ENCODE measurements around the gene GRID1.

GRID1 gene

DNA sequence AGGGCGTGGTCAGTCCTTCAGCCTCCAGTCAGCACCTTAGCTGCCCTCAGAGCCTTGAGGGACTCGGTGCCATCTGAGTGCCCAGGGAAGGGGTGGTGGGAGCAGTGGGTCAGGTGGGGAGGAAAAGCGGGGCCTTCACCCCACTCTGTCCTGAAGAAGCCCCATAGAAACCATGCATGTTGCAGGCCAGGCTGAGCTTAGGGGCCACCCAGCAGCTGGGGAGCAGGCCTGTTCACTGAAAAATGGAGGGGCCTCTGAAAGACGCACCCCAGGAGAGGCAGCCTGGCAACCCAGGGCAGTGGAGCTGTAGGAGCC lies 144.3 kb downstream of the GRID1 start (continued):
- TF ChIP-seq, protein P1, sequence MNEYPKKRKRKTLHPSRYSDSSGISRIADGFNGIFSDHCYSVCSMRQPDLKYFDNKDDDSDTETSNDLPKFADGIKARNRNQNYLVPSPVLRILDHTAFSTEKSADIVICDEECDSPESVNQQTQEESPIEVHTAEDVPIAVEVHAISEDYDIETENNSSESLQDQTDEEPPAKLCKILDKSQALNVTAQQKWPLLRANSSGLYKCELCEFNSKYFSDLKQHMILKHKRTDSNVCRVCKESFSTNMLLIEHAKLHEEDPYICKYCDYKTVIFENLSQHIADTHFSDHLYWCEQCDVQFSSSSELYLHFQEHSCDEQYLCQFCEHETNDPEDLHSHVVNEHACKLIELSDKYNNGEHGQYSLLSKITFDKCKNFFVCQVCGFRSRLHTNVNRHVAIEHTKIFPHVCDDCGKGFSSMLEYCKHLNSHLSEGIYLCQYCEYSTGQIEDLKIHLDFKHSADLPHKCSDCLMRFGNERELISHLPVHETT (tag by site-specific recombination; IDR thresholded peaks at IDR 0.05): no peak
- TF ChIP-seq, protein P2, sequence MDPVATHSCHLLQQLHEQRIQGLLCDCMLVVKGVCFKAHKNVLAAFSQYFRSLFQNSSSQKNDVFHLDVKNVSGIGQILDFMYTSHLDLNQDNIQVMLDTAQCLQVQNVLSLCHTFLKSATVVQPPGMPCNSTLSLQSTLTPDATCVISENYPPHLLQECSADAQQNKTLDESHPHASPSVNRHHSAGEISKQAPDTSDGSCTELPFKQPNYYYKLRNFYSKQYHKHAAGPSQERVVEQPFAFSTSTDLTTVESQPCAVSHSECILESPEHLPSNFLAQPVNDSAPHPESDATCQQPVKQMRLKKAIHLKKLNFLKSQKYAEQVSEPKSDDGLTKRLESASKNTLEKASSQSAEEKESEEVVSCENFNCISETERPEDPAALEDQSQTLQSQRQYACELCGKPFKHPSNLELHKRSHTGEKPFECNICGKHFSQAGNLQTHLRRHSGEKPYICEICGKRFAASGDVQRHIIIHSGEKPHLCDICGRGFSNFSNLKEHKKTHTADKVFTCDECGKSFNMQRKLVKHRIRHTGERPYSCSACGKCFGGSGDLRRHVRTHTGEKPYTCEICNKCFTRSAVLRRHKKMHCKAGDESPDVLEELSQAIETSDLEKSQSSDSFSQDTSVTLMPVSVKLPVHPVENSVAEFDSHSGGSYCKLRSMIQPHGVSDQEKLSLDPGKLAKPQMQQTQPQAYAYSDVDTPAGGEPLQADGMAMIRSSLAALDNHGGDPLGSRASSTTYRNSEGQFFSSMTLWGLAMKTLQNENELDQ (tag by site-specific recombination; IDR thresholded peaks at IDR 0.05; ENCODE audit: low read depth): no peak

DNA sequence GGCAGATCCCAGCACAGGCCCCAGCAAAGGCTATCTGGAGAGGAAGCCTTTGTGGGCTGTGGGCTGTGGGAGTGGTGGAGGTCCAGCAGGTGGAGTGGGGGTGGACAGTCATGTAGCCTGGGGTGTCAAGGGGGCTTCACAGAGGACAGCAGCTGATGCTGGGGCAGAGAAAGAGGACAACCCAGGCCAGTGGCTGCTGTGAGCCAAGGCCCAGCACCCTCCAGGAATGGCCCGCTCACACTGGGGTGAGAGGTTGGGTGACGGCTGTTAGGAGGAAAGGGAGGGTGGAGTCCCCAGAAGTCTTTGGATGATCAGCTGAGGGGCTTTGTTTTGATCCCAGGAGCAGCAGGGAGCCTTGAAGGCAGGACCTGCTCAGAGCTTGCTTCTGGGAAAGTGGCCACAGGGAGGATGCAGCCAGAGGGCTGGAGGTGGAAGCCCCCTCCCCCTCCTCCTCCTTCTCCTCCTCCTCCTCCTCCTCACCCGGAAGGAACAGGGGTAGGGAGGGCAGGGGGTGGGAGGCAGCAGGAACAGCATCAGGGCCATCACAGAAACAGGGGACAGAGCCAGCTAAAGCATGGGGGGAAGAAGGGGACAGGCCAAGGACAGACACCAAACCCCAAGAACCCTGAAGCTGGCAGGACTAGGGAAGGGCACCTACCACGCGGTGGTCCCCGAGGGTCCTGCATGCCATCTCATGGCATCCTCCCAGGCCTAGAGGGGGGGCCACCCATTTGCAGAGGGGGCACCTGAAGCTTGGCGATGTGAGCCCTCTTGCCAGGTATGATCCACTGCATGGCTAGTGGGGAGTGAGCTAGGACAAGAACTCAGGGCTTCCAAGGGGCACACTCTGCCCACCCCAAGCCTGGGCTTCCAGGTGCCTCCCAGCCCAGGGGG lies 144.9 kb downstream of the GRID1 start:
- CTCF ChIA-PET: no interaction called here
- POLR2A ChIA-PET: no interaction called here
- Histone ChIP-seq H3K27ac (ENCODE audit: extremely low read depth, low read depth, low read length) (no peak overlapping the region), H3K4me1 (ENCODE audit: control insufficient read depth, insufficient read depth, low read length) (peaks cover 2% of the 10 kb centered on the region; the same call in 1 of the 2 replicates), H3K4me3 (ENCODE audit: low read depth, low read length) (no peak overlapping the region), H3K36me3 (ENCODE audit: control insufficient read depth in 2 of 2, insufficient read depth in 1 of 2, low read length in 2 of 2) (no peaks in the 10 kb centered on the region), H3K9me3 (ENCODE audit: control insufficient read depth, insufficient read depth, low read depth, low read length) (no peaks in the 10 kb centered on the region)
- TF ChIP-seq ZFHX2 (tag by site-specific recombination; conservative IDR thresholded peaks at IDR 0.05) (peak; percentile 60), KLF10 (tag by site-specific recombination; IDR thresholded peaks at IDR 0.05) (no peak), EGR2 (tag by site-specific recombination; IDR thresholded peaks at IDR 0.05; ENCODE audit: low read depth) (peak; percentile 59)

DNA sequence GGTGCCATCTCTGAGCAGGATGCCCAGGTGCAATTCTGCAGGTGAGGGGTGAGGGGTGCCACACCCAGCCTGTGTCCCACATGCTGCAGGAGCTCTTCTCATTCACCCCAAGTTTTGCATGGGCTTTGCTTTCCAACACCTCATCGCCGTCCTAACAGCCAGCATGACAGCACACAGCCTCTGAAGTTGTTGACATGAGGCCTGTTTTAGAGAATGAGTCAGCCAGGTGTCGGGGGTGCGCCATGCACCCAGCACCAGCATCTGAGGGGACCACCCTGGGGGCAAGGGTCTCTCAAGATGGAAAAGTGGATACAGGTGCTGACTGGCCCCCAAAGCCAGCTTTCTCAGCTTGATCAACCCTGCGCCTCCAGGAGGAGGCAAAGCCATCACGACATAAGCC lies 146.0 kb downstream of the GRID1 start:
- ChIA-PET CTCF (no interaction called here), POLR2A (no interaction called here)
- TF ChIP-seq ZNF426 (tag by site-specific recombination; IDR thresholded peaks at IDR 0.05): no peak
- TF ChIP-seq, protein P3, sequence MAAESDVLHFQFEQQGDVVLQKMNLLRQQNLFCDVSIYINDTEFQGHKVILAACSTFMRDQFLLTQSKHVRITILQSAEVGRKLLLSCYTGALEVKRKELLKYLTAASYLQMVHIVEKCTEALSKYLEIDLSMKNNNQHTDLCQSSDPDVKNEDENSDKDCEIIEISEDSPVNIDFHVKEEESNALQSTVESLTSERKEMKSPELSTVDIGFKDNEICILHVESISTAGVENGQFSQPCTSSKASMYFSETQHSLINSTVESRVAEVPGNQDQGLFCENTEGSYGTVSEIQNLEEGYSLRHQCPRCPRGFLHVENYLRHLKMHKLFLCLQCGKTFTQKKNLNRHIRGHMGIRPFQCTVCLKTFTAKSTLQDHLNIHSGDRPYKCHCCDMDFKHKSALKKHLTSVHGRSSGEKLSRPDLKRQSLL (tag by site-specific recombination; IDR thresholded peaks at IDR 0.05): no peak
- no peak for TF ChIP-seq ZNF521 (tag by site-specific recombination; IDR thresholded peaks at IDR 0.05)
- no peak for TF ChIP-seq ZNF610 (tag by site-specific recombination; IDR thresholded peaks at IDR 0.05; ENCODE audit: borderline replicate concordance)
- no peak for TF ChIP-seq ZNF335 (tag by site-specific recombination; conservative IDR thresholded peaks at IDR 0.05)
- TF ChIP-seq ZNF302 (tag by site-specific recombination; IDR thresholded peaks at IDR 0.05; ENCODE audit: low read depth): no peak
- no peak for TF ChIP-seq ZNF184 (tag by site-specific recombination; IDR thresholded peaks at IDR 0.05)
- TF ChIP-seq ZNF112 (tag by site-specific recombination; IDR thresholded peaks at IDR 0.05): no peak
- no peak for TF ChIP-seq KLF7 (tag by site-specific recombination; IDR thresholded peaks at IDR 0.05; ENCODE audit: borderline replicate concordance)
- no peak for TF ChIP-seq ZNF391 (tag by site-specific recombination; IDR thresholded peaks at IDR 0.05; ENCODE audit: borderline replicate concordance, low read depth)
- no peak for TF ChIP-seq ZNF596 (tag by site-specific recombination; IDR thresholded peaks at IDR 0.05)
- no peak for TF ChIP-seq ZNF16 (tag by site-specific recombination; IDR thresholded peaks at IDR 0.05; ENCODE audit: low read depth)
- TF ChIP-seq ZNF707 (tag by site-specific recombination; IDR thresholded peaks at IDR 0.05): no peak
- TF ChIP-seq, protein P1 (tag by site-specific recombination; IDR thresholded peaks at IDR 0.05): no peak
- TF ChIP-seq ZBTB1 (tag by site-specific recombination; IDR thresholded peaks at IDR 0.05): no peak
- TF ChIP-seq ZNF121 (tag by site-specific recombination; IDR thresholded peaks at IDR 0.05): no peak
- TF ChIP-seq, protein P4, sequence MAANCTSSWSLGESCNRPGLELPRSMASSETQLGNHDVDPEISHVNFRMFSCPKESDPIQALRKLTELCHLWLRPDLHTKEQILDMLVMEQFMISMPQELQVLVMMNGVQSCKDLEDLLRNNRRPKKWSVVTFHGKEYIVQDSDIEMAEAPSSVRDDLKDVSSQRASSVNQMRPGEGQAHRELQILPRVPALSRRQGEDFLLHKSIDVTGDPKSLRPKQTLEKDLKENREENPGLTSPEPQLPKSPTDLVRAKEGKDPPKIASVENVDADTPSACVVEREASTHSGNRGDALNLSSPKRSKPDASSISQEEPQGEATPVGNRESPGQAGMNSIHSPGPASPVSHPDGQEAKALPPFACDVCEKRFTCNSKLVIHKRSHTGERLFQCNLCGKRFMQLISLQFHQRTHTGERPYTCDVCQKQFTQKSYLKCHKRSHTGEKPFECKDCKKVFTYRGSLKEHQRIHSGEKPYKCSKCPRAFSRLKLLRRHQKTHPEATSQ (tag by site-specific recombination; IDR thresholded peaks at IDR 0.05): no peak
- no peak for TF ChIP-seq ZNF571 (tag by site-specific recombination; IDR thresholded peaks at IDR 0.05)
- Histone ChIP-seq H3K4me3 (ENCODE audit: low read depth, low read length) (no peak overlapping the region), H3K27ac (ENCODE audit: extremely low read depth, low read depth, low read length) (no peak overlapping the region), H3K9me3 (ENCODE audit: control insufficient read depth, insufficient read depth, low read depth, low read length) (no peaks in the 10 kb centered on the region), H3K4me1 (ENCODE audit: control insufficient read depth, insufficient read depth, low read length) (peaks cover 2% of the 10 kb centered on the region; the same call in 1 of the 2 replicates), H3K36me3 (ENCODE audit: control insufficient read depth in 2 of 2, insufficient read depth in 1 of 2, low read length in 2 of 2) (no peaks in the 10 kb centered on the region)
